ENCODE data around the gene KRT8. TPM values are rescaled to one million over a fixed set of nuclear protein-coding genes. Genes with fewer than 3 reads are reported as not detected.

KRT8 gene
- total RNA-seq, 2 experiments from 2014 or later: 0.16 to 0.89 TPM

DNA sequence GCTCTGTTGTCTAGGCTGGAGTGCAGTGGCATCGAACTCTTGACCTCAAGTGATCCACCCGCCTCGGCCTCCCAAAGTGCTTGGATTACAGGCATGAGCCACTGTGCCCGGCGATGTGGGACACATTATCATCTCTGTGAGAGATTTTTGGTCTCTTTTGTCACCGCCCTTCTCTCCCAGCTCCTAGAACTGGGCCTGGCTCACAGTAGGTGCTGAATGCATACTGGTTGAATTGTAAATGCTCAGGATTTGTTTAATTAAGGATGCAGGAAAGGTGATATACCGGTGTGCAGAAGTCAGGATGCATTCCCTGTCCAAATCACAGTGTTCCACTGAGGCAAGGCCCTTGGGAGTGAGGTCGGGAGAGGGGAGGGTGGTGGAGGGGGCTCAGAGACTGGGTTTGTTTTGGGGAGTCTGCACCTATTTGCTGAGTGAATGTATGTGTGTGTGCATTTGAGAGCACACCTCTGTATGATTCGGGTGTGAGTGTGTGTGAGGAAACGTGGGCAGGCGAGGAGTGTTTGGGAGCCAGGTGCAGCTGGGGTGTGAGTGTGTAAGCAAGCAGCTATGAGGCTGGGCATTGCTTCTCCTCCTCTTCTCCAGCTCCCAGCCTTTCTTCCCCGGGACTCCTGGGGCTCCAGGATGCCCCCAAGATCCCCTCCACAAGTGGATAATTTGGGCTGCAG is 43.0 kb upstream of the KRT8 start:
- Histone ChIP-seq H4K20me1 (ENCODE audit: insufficient read depth, low read length) (no peaks in the 10 kb centered on the region), H3K9me2 (ENCODE audit: insufficient read depth, low read length) (no peaks in the 10 kb centered on the region), H3K4me1 (ENCODE audit: insufficient read depth, low read length, poor library complexity, severe bottlenecking) (peaks cover 4% of the 10 kb centered on the region), H3K4me3 (ENCODE audit: low read depth, low read length, poor library complexity, severe bottlenecking) (no peak overlapping the region), H3K9me3 (ENCODE audit: low read length) (no peaks in the 10 kb centered on the region), H3K4me2 (ENCODE audit: low read length) (no peak overlapping the region), H3K79me2 (ENCODE audit: insufficient read depth, low read depth, low read length) (no peaks in the 10 kb centered on the region), H2AFZ (ENCODE audit: low read length) (no peak overlapping the region), H3K27ac (ENCODE audit: low read depth, low read length, poor library complexity, severe bottlenecking) (no peak overlapping the region), H3K36me3 (ENCODE audit: insufficient read depth, low read length) (no peaks in the 10 kb centered on the region)
- POLR2A ChIA-PET: no interaction called here
- intact Hi-C loops (cut with micrococcal nuclease; ENCODE audit: unreplicated experiment): no loop called here
- CTCF ChIA-PET (ENCODE audit: unreplicated experiment): no interaction called here
- BruUV-seq (replicated peaks): no TSS peak
- TF ChIP-seq, protein P1, sequence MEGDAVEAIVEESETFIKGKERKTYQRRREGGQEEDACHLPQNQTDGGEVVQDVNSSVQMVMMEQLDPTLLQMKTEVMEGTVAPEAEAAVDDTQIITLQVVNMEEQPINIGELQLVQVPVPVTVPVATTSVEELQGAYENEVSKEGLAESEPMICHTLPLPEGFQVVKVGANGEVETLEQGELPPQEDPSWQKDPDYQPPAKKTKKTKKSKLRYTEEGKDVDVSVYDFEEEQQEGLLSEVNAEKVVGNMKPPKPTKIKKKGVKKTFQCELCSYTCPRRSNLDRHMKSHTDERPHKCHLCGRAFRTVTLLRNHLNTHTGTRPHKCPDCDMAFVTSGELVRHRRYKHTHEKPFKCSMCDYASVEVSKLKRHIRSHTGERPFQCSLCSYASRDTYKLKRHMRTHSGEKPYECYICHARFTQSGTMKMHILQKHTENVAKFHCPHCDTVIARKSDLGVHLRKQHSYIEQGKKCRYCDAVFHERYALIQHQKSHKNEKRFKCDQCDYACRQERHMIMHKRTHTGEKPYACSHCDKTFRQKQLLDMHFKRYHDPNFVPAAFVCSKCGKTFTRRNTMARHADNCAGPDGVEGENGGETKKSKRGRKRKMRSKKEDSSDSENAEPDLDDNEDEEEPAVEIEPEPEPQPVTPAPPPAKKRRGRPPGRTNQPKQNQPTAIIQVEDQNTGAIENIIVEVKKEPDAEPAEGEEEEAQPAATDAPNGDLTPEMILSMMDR (conservative IDR thresholded peaks at IDR 0.05; ENCODE audit: low read length): no peak
- no peak for TF ChIP-seq EZH2phosphoT487 (IDR thresholded peaks at IDR 0.05; ENCODE audit: borderline replicate concordance, low read depth, low read length)
- DNase-seq (ENCODE audit: low spot score): no peak

DNA sequence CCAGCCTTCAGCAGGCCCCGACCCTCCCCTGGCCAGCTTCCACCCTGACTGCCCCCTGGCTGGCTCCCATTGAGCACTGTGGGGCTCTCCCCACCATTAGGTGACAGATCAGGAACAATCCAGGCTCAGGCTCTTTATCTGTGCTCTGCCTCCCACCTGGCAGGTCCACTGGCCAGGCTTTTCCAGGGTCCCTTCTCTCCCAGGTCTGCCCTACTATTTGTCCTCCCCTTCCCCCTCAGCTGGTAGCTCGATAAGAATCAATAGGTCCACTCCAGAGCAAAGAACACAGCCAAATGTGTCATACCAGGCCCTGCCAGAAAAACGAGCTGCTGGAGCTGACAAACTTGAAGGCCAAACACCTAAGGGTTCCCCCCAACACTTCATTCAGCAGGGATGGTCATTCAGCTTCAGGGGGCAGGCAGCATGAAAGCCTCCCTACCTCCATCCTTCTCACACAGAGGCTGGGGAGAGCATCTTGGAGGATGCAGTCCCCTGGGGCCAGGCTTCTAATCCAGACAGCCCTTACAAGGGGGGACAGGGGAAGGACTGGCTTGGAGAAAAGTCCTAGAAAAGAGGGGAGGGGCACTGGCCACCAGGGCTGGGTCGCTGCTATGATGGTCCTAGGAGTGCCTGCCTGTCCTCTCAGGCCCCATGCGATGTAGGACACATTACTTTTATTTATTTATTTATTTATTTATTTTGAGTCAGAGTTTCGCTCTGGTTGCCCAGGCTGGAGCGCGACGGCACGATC is 42.1 kb upstream of the KRT8 start:
- H3K27ac ChIP-seq (ENCODE audit: low read depth, low read length, poor library complexity, severe bottlenecking): no peak overlapping the region
- no TSS peak for BruUV-seq (replicated peaks)
- no peak overlapping the region for H2AFZ ChIP-seq (ENCODE audit: low read length)
- no peaks in the 10 kb centered on the region for H3K79me2 ChIP-seq (ENCODE audit: insufficient read depth, low read depth, low read length)
- no peak for DNase-seq (ENCODE audit: low spot score)
- no peaks in the 10 kb centered on the region for H3K9me2 ChIP-seq (ENCODE audit: insufficient read depth, low read length)
- no peak overlapping the region for H3K4me3 ChIP-seq (ENCODE audit: low read depth, low read length, poor library complexity, severe bottlenecking)
- TF ChIP-seq EZH2phosphoT487 (IDR thresholded peaks at IDR 0.05; ENCODE audit: borderline replicate concordance, low read depth, low read length): no peak
- TF ChIP-seq, protein P1 (conservative IDR thresholded peaks at IDR 0.05; ENCODE audit: low read length): no peak
- no peaks in the 10 kb centered on the region for H4K20me1 ChIP-seq (ENCODE audit: insufficient read depth, low read length)
- intact Hi-C loops (cut with micrococcal nuclease; ENCODE audit: unreplicated experiment): no loop called here
- no peaks in the 10 kb centered on the region for H3K9me3 ChIP-seq (ENCODE audit: low read length)
- ChIA-PET CTCF (ENCODE audit: unreplicated experiment) (no interaction called here), POLR2A (interaction anchor here (0.6 kb wide), 1 partner anchor 10 kb away, joined by 3 read pairs; no protein-coding TSS in a partner anchor)
- no peak overlapping the region for H3K4me2 ChIP-seq (ENCODE audit: low read length)
- H3K4me1 ChIP-seq (ENCODE audit: insufficient read depth, low read length, poor library complexity, severe bottlenecking): no peaks in the 10 kb centered on the region
- H3K36me3 ChIP-seq (ENCODE audit: insufficient read depth, low read length): no peaks in the 10 kb centered on the region

DNA sequence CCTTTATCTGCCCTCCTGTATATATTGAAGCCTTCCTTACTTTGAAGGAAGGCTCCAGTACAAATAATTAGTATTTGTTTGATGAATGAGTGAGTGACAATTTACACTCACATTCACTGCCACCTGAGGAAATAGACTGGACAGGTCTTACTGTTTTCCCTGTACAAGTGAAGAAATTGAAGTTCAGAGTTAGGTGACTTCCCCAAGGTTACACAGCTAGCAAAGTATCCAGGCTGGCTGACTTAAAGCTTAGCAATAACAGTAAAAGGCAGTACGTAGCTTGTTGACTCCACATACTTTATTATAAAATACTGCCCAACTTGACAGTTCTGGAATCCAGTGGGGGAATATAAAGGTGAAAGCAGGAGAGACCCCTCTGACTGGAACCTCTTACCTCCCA is 41.5 kb upstream of the KRT8 start:
- Histone ChIP-seq H3K4me3 (ENCODE audit: low read depth, low read length, poor library complexity, severe bottlenecking) (no peak overlapping the region), H4K20me1 (ENCODE audit: insufficient read depth, low read length) (no peaks in the 10 kb centered on the region), H3K4me1 (ENCODE audit: insufficient read depth, low read length, poor library complexity, severe bottlenecking) (no peaks in the 10 kb centered on the region), H3K36me3 (ENCODE audit: insufficient read depth, low read length) (no peaks in the 10 kb centered on the region), H3K27ac (ENCODE audit: low read depth, low read length, poor library complexity, severe bottlenecking) (no peak overlapping the region), H2AFZ (ENCODE audit: low read length) (no peak overlapping the region), H3K79me2 (ENCODE audit: insufficient read depth, low read depth, low read length) (no peaks in the 10 kb centered on the region), H3K4me2 (ENCODE audit: low read length) (no peak overlapping the region), H3K9me3 (ENCODE audit: low read length) (no peaks in the 10 kb centered on the region), H3K9me2 (ENCODE audit: insufficient read depth, low read length) (no peaks in the 10 kb centered on the region)
- BruUV-seq (replicated peaks): no TSS peak
- CTCF ChIA-PET (ENCODE audit: unreplicated experiment): no interaction called here
- TF ChIP-seq, protein P1 (conservative IDR thresholded peaks at IDR 0.05; ENCODE audit: low read length): no peak
- no peak for TF ChIP-seq EZH2phosphoT487 (IDR thresholded peaks at IDR 0.05; ENCODE audit: borderline replicate concordance, low read depth, low read length)
- POLR2A ChIA-PET: interaction anchor here (0.6 kb wide), 1 partner anchor 9 kb away, joined by 3 read pairs; no protein-coding TSS in a partner anchor
- intact Hi-C loops (cut with micrococcal nuclease; ENCODE audit: unreplicated experiment): no loop called here
- DNase-seq (ENCODE audit: low spot score): no peak

Data from OCI-LY7 (cell line).